GM12878 (cell line): ENCODE data around the gene SRPK3. TPM values are rescaled to one million over a fixed set of nuclear protein-coding genes. Genes with fewer than 3 reads are reported as not detected.

ENCODE experiments used
- CBX5 ChIP-seq: sonication (generic); IDR thresholded peaks from 2 replicates; pipeline ENCODE4 v1.6.1; 2016; ENCODE audit warnings: low read depth, moderate library complexity, mild to moderate bottlenecking, inconsistent platforms
- CEBPB ChIP-seq, 2 experiments: fragments of 150-350 bp in 1 of 2; IDR thresholded peaks; 2 replicates each; pipeline ENCODE4 v1.6.1; 2012 to 2014; ENCODE audit warnings: low read depth in 2 of 2, low read length in 2 of 2, borderline replicate concordance in 1 of 2, inconsistent platforms in 1 of 2
- CHD2 ChIP-seq: IDR thresholded peaks from 2 replicates; pipeline ENCODE4 v1.6.1; 2011; ENCODE audit warnings: low read depth, low read length, improper control_type of control experiment, borderline replicate concordance
- FOS ChIP-seq: IDR thresholded peaks from 3 replicates; pipeline ENCODE4 v1.6.1; 2011; ENCODE audit warnings: borderline replicate concordance; ENCODE audit not compliant: insufficient read length; ENCODE audit errors: extremely low read depth
- IKZF1 ChIP-seq: fragments of 450-650 bp; conservative IDR thresholded peaks from 2 replicates; pipeline ENCODE4 v1.6.1; 2017; ENCODE audit warnings: antibody characterized with exemption, mild to moderate bottlenecking
- NFYB ChIP-seq: IDR thresholded peaks from 2 replicates; pipeline ENCODE4 v1.6.1; 2011; ENCODE audit warnings: low read depth, mild to moderate bottlenecking, low read length, improper control_type of control experiment, moderate library complexity; ENCODE audit not compliant: insufficient read depth
- NRF1 ChIP-seq: conservative IDR thresholded peaks from 2 replicates; pipeline ENCODE4 v1.6.1; 2011; ENCODE audit warnings: mild to moderate bottlenecking, low read depth, low read length, improper control_type of control experiment
- POLR2AphosphoS2 ChIP-seq: IDR thresholded peaks from 2 replicates; pipeline ENCODE4 v1.6.1; 2011; ENCODE audit warnings: low read depth, mild to moderate bottlenecking, low read length, improper control_type of control experiment, moderate library complexity
- POLR2AphosphoS5 ChIP-seq: IDR thresholded peaks from 2 replicates; pipeline ENCODE4 v1.6.1; 2011; ENCODE audit warnings: mild to moderate bottlenecking, low read length, inconsistent platforms
- POU2F2 ChIP-seq: IDR thresholded peaks from 3 replicates; pipeline ENCODE4 v1.6.1; 2011; ENCODE audit warnings: low read depth, mild to moderate bottlenecking, low read length, borderline replicate concordance
- RB1 ChIP-seq: fragments of 450-650 bp; formaldehyde crosslinking; IDR thresholded peaks from 2 replicates; pipeline ENCODE4 v1.6.1; 2017; ENCODE audit warnings: mild to moderate bottlenecking, borderline replicate concordance
- RUNX3 ChIP-seq: IDR thresholded peaks from 2 replicates; pipeline ENCODE4 v1.6.1; 2012; ENCODE audit warnings: low read length, inconsistent platforms
- SMAD5 ChIP-seq: IDR thresholded peaks from 2 replicates; pipeline ENCODE4 v1.6.1; 2016; ENCODE audit warnings: antibody characterized with exemption, low read depth
- STAT3 ChIP-seq: IDR thresholded peaks from 2 replicates; pipeline ENCODE4 v1.6.1; 2011; ENCODE audit warnings: low read depth, low read length, improper control_type of control experiment
- TCF12 ChIP-seq: IDR thresholded peaks from 2 replicates; pipeline ENCODE4 v1.6.1; 2011; ENCODE audit warnings: low read depth, mild to moderate bottlenecking, low read length
- YY1 ChIP-seq: IDR thresholded peaks from 2 replicates; pipeline ENCODE4 v1.6.1; 2011; ENCODE audit warnings: low read depth, mild to moderate bottlenecking, low read length
- ZBED1 ChIP-seq: IDR thresholded peaks from 2 replicates; pipeline ENCODE4 v1.6.1; 2016; ENCODE audit warnings: borderline replicate concordance
- ZSCAN29 ChIP-seq: fragments of 450-650 bp; IDR thresholded peaks from 2 replicates; pipeline ENCODE4 v1.6.1; 2017; ENCODE audit warnings: mild to moderate bottlenecking, moderate library complexity
- polyA plus RNA-seq, 11 experiments: library from polyadenylated mRNA; depleted of rRNA in 4 of 11; unstranded in 6 of 11; stranded (reverse) in 5 of 11; fragments of >200 nt; fragmentation: Nextera tagmentation in 4 of 11; fragmentation: Illumina TruSeq in 1 of 11; extraction: Ambion mirVana in 4 of 11; extraction: Trizol in 1 of 11; gene quantifications; 1 replicate in 1 of 11; 2 replicates in 10 of 11; pipeline versions ENCODE4 v1.2.1 to v1.2.3, GENCODE V29; 2011 to 2016; ENCODE audit warnings: inconsistent platforms in 2 of 11, missing spikeins in 2 of 11, low read depth in 1 of 11
- total RNA-seq, 4 experiments: library from RNA; depleted of rRNA in 3 of 4; stranded (reverse); fragments of >200 nt in 3 of 4; fragmentation: Illumina TruSeq in 1 of 4; extraction: Trizol in 1 of 4; gene quantifications; 2 replicates each; pipeline versions ENCODE4 v1.2.1 to v1.2.3, GENCODE V29; 2013 to 2021
- TF ChIP-seq, protein P1 (sequence below): fragments of 450-650 bp; IDR thresholded peaks from 2 replicates; pipeline ENCODE4 v1.6.1; 2016; ENCODE audit warnings: mild to moderate bottlenecking
- TF ChIP-seq, protein P2 (sequence below): fragments of 450-650 bp; IDR thresholded peaks from 2 replicates; pipeline ENCODE4 v1.6.1; 2017; ENCODE audit warnings: mild to moderate bottlenecking
- TF ChIP-seq, protein P3 (sequence below): IDR thresholded peaks from 2 replicates; pipeline ENCODE4 v1.6.1; 2011; ENCODE audit warnings: low read depth, low read length, improper control_type of control experiment, borderline replicate concordance
- TF ChIP-seq, protein P4 (sequence below): fragments of 450-650 bp; IDR thresholded peaks from 2 replicates; pipeline ENCODE4 v1.6.1; 2017; ENCODE audit warnings: borderline replicate concordance
- TF ChIP-seq, protein P5 (sequence below), 3 experiments: IDR thresholded peaks in 2 of 3; conservative IDR thresholded peaks in 1 of 3; 2 replicates each; pipeline ENCODE4 v1.5.1; 2011; ENCODE audit warnings: low read depth in 3 of 3, low read length in 3 of 3, mild to moderate bottlenecking in 3 of 3, control low read depth in 2 of 3, moderate library complexity in 2 of 3, inconsistent platforms in 1 of 3, mixed read lengths in 1 of 3; ENCODE audit not compliant: control insufficient read depth in 2 of 3, insufficient read depth in 1 of 3; ENCODE audit errors: extremely low read depth in 1 of 3

The SRPK3 gene
- total and polyA plus RNA-seq, 10 of the 15 experiments (the other 5 are each of a cell fraction or from before 2014, with no cell fraction given): 0.05 to 0.19 TPM; not detected in 8

DNA sequence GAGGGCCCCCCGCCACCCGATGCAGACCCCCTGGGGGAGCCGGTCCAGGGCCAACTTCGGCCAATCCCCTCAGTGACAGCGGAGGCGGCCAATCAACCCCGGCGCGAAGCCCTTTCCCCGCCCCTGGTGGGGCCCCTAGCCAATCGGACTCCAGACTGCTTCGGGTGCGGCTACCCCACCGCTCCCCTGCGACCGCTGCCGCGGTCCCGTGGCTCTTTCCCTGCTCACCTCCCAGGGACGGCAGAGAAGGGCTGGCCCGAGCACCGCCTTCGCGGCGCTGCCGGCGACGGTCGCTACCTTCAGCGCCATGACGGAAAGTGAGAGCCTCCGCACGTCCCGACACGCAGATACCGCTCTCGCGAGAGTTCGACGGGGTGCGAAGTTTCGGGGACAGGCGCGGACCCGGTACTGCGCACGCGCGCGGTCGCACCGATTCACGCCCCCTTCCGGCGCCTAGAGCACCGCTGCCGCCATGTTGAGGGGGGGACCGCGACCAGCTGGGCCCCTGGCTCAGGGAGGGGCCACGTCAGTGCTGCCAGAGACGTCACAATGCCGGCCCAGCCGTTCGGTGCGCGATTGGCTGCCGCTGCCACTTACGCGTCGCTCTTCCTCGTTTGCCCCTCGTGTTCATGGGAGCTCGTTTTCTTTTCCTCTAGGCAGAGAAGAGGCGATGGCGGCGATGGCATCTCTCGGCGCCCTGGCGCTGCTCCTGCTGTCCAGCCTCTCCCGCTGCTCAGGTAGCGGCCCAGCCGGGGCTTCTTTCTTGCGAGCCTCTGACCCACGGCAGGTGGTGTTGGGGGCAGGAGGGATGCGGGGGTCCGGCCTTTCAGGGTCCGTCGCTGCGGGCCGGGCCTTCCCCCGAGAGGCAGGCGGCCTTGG is 13.4 kb downstream of the SRPK3 start, which contains the start of the genes IDH3G and SSR4 (continued):
- TF ChIP-seq, protein P1, sequence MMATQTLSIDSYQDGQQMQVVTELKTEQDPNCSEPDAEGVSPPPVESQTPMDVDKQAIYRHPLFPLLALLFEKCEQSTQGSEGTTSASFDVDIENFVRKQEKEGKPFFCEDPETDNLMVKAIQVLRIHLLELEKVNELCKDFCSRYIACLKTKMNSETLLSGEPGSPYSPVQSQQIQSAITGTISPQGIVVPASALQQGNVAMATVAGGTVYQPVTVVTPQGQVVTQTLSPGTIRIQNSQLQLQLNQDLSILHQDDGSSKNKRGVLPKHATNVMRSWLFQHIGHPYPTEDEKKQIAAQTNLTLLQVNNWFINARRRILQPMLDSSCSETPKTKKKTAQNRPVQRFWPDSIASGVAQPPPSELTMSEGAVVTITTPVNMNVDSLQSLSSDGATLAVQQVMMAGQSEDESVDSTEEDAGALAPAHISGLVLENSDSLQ: peak; percentile 97
- TF ChIP-seq STAT3: no peak
- TF ChIP-seq YY1: peak; percentile 93
- TF ChIP-seq CBX5: no peak
- TF ChIP-seq TCF12: peak; percentile 56; the same call in 1 of the 2 replicates
- TF ChIP-seq CEBPB (IDR thresholded peaks at IDR 0.05; ENCODE audit: borderline replicate concordance in 1 of 2, low read depth in 2 of 2, low read length in 2 of 2): no peak
- 0 out of 2 replicates have a peak, but pooled peaks have one; percentile 4 for TF ChIP-seq RUNX3
- TF ChIP-seq CHD2: peak; percentile 99
- peak; percentile 53 for TF ChIP-seq NRF1
- TF ChIP-seq, protein P2, sequence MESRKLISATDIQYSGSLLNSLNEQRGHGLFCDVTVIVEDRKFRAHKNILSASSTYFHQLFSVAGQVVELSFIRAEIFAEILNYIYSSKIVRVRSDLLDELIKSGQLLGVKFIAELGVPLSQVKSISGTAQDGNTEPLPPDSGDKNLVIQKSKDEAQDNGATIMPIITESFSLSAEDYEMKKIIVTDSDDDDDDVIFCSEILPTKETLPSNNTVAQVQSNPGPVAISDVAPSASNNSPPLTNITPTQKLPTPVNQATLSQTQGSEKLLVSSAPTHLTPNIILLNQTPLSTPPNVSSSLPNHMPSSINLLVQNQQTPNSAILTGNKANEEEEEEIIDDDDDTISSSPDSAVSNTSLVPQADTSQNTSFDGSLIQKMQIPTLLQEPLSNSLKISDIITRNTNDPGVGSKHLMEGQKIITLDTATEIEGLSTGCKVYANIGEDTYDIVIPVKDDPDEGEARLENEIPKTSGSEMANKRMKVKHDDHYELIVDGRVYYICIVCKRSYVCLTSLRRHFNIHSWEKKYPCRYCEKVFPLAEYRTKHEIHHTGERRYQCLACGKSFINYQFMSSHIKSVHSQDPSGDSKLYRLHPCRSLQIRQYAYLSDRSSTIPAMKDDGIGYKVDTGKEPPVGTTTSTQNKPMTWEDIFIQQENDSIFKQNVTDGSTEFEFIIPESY: no peak
- TF ChIP-seq, protein P3, sequence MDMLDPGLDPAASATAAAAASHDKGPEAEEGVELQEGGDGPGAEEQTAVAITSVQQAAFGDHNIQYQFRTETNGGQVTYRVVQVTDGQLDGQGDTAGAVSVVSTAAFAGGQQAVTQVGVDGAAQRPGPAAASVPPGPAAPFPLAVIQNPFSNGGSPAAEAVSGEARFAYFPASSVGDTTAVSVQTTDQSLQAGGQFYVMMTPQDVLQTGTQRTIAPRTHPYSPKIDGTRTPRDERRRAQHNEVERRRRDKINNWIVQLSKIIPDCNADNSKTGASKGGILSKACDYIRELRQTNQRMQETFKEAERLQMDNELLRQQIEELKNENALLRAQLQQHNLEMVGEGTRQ: no peak
- no peak for TF ChIP-seq ZSCAN29
- TF ChIP-seq, protein P4, sequence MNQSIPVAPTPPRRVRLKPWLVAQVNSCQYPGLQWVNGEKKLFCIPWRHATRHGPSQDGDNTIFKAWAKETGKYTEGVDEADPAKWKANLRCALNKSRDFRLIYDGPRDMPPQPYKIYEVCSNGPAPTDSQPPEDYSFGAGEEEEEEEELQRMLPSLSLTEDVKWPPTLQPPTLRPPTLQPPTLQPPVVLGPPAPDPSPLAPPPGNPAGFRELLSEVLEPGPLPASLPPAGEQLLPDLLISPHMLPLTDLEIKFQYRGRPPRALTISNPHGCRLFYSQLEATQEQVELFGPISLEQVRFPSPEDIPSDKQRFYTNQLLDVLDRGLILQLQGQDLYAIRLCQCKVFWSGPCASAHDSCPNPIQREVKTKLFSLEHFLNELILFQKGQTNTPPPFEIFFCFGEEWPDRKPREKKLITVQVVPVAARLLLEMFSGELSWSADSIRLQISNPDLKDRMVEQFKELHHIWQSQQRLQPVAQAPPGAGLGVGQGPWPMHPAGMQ: peak; percentile 68
- peak; percentile 35 for TF ChIP-seq FOS
- TF ChIP-seq, protein P5, sequence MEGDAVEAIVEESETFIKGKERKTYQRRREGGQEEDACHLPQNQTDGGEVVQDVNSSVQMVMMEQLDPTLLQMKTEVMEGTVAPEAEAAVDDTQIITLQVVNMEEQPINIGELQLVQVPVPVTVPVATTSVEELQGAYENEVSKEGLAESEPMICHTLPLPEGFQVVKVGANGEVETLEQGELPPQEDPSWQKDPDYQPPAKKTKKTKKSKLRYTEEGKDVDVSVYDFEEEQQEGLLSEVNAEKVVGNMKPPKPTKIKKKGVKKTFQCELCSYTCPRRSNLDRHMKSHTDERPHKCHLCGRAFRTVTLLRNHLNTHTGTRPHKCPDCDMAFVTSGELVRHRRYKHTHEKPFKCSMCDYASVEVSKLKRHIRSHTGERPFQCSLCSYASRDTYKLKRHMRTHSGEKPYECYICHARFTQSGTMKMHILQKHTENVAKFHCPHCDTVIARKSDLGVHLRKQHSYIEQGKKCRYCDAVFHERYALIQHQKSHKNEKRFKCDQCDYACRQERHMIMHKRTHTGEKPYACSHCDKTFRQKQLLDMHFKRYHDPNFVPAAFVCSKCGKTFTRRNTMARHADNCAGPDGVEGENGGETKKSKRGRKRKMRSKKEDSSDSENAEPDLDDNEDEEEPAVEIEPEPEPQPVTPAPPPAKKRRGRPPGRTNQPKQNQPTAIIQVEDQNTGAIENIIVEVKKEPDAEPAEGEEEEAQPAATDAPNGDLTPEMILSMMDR (IDR thresholded peaks at IDR 0.05 in 2 of 3, conservative IDR thresholded peaks at IDR 0.05 in 1 of 3; ENCODE audit: control insufficient read depth in 2 of 3, extremely low read depth in 1 of 3, insufficient read depth in 1 of 3, low read depth in 3 of 3, low read length in 3 of 3): no peak
- peak; percentile 41; the same call in 1 of the 2 replicates for TF ChIP-seq IKZF1
- TF ChIP-seq POLR2AphosphoS5: peak; percentile 83
- TF ChIP-seq POU2F2: no peak; the same call in 2 of the 3 replicates
- no peak for TF ChIP-seq RB1
- TF ChIP-seq NFYB: peak; percentile 85
- TF ChIP-seq SMAD5: peak; percentile 35; the same call in 1 of the 2 replicates
- TF ChIP-seq POLR2AphosphoS2: 0 out of 2 replicates have a peak, but pooled peaks have one; percentile 22
- TF ChIP-seq ZBED1: no peak
